ACC112 (cell line): ENCODE data around the gene HAS3.

Experiments
- H2AFZ ChIP-seq: fragments of 200-600 bp; sonication (generic); one replicate; pipeline ENCODE4 v1.6.0; 2017; ENCODE audit warnings: antibody characterized with exemption, low read length; ENCODE audit not compliant: unreplicated experiment
- H3K27ac ChIP-seq: fragments of 200-600 bp; sonication (generic); 2 replicates; pipeline ENCODE4 v1.5.1; 2014; ENCODE audit warnings: low read depth, mild to moderate bottlenecking, antibody characterized with exemption, low read length, moderate library complexity
- H3K27me3 ChIP-seq: fragments of 200-600 bp; sonication (generic); 2 replicates; pipeline ENCODE4 v1.6.1; 2014; ENCODE audit warnings: mild to moderate bottlenecking, antibody characterized with exemption, low read length, moderate library complexity, mixed read lengths; ENCODE audit not compliant: insufficient read depth
- H3K36me3 ChIP-seq: fragments of 200-600 bp; sonication (generic); 2 replicates; pipeline ENCODE4 v1.6.1; 2016; ENCODE audit warnings: mild to moderate bottlenecking, antibody characterized with exemption, low read length, moderate library complexity, mixed read lengths; ENCODE audit not compliant: insufficient read depth
- H3K4me1 ChIP-seq: fragments of 200-600 bp; sonication (generic); one replicate; pipeline ENCODE4 v1.6.1; 2016; ENCODE audit warnings: low read length, mixed read lengths; ENCODE audit not compliant: insufficient read depth, unreplicated experiment, control insufficient read depth
- H3K4me3 ChIP-seq: fragments of 200-600 bp; sonication (generic); 2 replicates; pipeline ENCODE4 v1.5.1; 2014; ENCODE audit warnings: mild to moderate bottlenecking, low read depth, low read length
- H3K79me2 ChIP-seq: fragments of 200-600 bp; sonication (generic); one replicate; pipeline ENCODE4 v1.6.0; 2016; ENCODE audit warnings: low read length; ENCODE audit not compliant: control insufficient read depth, unreplicated experiment, insufficient read depth

Gene HAS3

GRCh38 chr16:69089091-69089910, 16.2 kb upstream of the HAS3 start:
- no peak overlapping the region for H2AFZ ChIP-seq

GRCh38 chr16:69093974-69094373, 11.5 kb upstream of the HAS3 start:
- no peaks in the 10 kb centered on the region for H3K27me3 ChIP-seq
- no peak overlapping the region for H3K4me3 ChIP-seq
- no peaks in the 10 kb centered on the region for H3K79me2 ChIP-seq
- H2AFZ ChIP-seq = no peak overlapping the region
- H3K36me3 ChIP-seq = no peaks in the 10 kb centered on the region
- H3K27ac ChIP-seq = no peak overlapping the region
- H3K4me1 ChIP-seq = no peaks in the 10 kb centered on the region

More at GRCh38 chr16:69089091-69089910, 16.2 kb upstream of the HAS3 start:
- Histone ChIP-seq H3K4me1 (no peaks in the 10 kb centered on the region), H3K27me3 (no peaks in the 10 kb centered on the region), H3K4me3 (no peak overlapping the region), H3K27ac (no peak overlapping the region), H3K36me3 (no peaks in the 10 kb centered on the region), H3K79me2 (no peaks in the 10 kb centered on the region)

- Histone ChIP-seq H3K36me3 (no peaks in the 10 kb centered on the region), H3K79me2 (no peaks in the 10 kb centered on the region), H2AFZ (no peak overlapping the region), H3K27ac (no peak overlapping the region), H3K27me3 (no peaks in the 10 kb centered on the region), H3K4me3 (no peak overlapping the region), H3K4me1 (no peaks in the 10 kb centered on the region)
Observed at GRCh38 chr16:69094501-69094900, 11.0 kb upstream of the HAS3 start.

GRCh38 chr16:69095193-69095592, 10.3 kb upstream of the HAS3 start:
- Histone ChIP-seq H3K36me3 (no peaks in the 10 kb centered on the region), H3K27ac (no peak overlapping the region), H3K4me1 (no peaks in the 10 kb centered on the region), H3K27me3 (no peaks in the 10 kb centered on the region), H3K79me2 (no peaks in the 10 kb centered on the region), H3K4me3 (no peak overlapping the region), H2AFZ (no peak overlapping the region)

GRCh38 chr16:69100071-69100691, 5.3 kb upstream of the HAS3 start:
- Histone ChIP-seq H3K4me3 (no peak overlapping the region), H3K36me3 (no peaks in the 10 kb centered on the region), H3K79me2 (no peaks in the 10 kb centered on the region), H3K27ac (no peak overlapping the region), H2AFZ (no peak overlapping the region), H3K27me3 (no peaks in the 10 kb centered on the region), H3K4me1 (no peaks in the 10 kb centered on the region)

- Histone ChIP-seq H2AFZ (no peak overlapping the region), H3K4me3 (peak overlapping the region; percentile 75), H3K27me3 (0 out of 2 replicates have a peak, but pooled peaks cover 3% of the 10 kb centered on the region), H3K4me1 (peaks cover 9% of the 10 kb centered on the region), H3K36me3 (no peaks in the 10 kb centered on the region), H3K27ac (no peak overlapping the region), H3K79me2 (no peaks in the 10 kb centered on the region)
Observed at GRCh38 chr16:69106491-69107315, 1.2 kb downstream of the HAS3 start.

- no peaks in the 10 kb centered on the region for H3K36me3 ChIP-seq
- H3K79me2 ChIP-seq = no peaks in the 10 kb centered on the region
- peak overlapping the region; percentile 75 for H3K4me3 ChIP-seq
- no peak overlapping the region for H3K27ac ChIP-seq
- no peak overlapping the region for H2AFZ ChIP-seq
- H3K27me3 ChIP-seq = 0 out of 2 replicates have a peak, but pooled peaks cover 3% of the 10 kb centered on the region
- peaks cover 9% of the 10 kb centered on the region for H3K4me1 ChIP-seq
Observed at GRCh38 chr16:69107316-69107962, 2.0 kb downstream of the HAS3 start.

GRCh38 chr16:69108064-69108904, 2.8 kb downstream of the HAS3 start:
- Histone ChIP-seq H3K27ac (no peak overlapping the region), H3K27me3 (0 out of 2 replicates have a peak, but pooled peaks cover 3% of the 10 kb centered on the region), H2AFZ (no peak overlapping the region), H3K4me1 (peaks cover 9% of the 10 kb centered on the region), H3K79me2 (no peaks in the 10 kb centered on the region), H3K4me3 (no peak overlapping the region), H3K36me3 (no peaks in the 10 kb centered on the region)

- Histone ChIP-seq H3K79me2 (no peaks in the 10 kb centered on the region), H3K27me3 (0 out of 2 replicates have a peak, but pooled peaks cover 3% of the 10 kb centered on the region), H3K27ac (no peak overlapping the region), H3K36me3 (no peaks in the 10 kb centered on the region), H3K4me3 (no peak overlapping the region), H2AFZ (no peak overlapping the region), H3K4me1 (peaks cover 9% of the 10 kb centered on the region)
Observed at GRCh38 chr16:69108905-69109252, 3.4 kb downstream of the HAS3 start.
